Fibroblast of the aortic adventitia (primary cell): Measurements from ENCODE around the gene CAT. TPM values are rescaled to one million over a fixed set of nuclear protein-coding genes. Genes with fewer than 3 reads are reported as not detected.
A peak's percentile ranks its signal among the peaks of the same experiment; 100 is the strongest.

Source experiments
- DNase-seq: peaks from one replicate; pipeline ENCODE4 v3.0.0-alpha.2; 2010; ENCODE audit warnings: low read depth
- H3K4me3 ChIP-seq: 2 replicates; pipeline ENCODE4 v1.5.1; 2011; ENCODE audit warnings: low read depth, mild to moderate bottlenecking, control low read depth, low read length, moderate library complexity
- total RNA-seq: library from RNA; depleted of rRNA; stranded (reverse); fragments of >200 nt; gene quantifications from 2 replicates; pipeline ENCODE4 v1.2.3, GENCODE V29; 2012; ENCODE audit warnings: low replicate concordance
- TF ChIP-seq, protein P1 (sequence below): IDR thresholded peaks from 2 replicates; pipeline ENCODE4 v1.5.1; 2011; ENCODE audit warnings: mild to moderate bottlenecking, low read length, control low read depth, inconsistent platforms; ENCODE audit not compliant: insufficient read depth

The CAT gene
- total RNA-seq, 1 donor: 63.4 TPM

DNA sequence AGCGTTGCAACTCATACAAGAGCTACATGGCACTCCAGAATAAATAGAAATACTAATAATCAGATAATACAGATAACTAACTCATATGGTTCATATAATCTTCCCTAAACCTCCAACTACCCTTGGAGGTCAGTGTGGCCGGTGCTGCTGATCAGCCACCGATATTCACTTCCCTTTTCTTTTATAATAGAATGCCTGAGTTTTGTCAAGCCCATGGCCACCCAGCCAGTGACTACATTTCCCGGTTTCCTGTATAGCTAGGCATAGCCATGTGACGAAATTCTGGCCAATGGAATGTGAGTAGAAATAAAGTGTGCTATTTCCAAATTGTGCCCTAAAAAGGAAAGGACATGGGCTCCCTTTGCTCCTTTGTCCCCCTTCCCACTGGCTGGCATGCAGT lies 5.9 kb upstream of the CAT start:
- TF ChIP-seq, protein P1, sequence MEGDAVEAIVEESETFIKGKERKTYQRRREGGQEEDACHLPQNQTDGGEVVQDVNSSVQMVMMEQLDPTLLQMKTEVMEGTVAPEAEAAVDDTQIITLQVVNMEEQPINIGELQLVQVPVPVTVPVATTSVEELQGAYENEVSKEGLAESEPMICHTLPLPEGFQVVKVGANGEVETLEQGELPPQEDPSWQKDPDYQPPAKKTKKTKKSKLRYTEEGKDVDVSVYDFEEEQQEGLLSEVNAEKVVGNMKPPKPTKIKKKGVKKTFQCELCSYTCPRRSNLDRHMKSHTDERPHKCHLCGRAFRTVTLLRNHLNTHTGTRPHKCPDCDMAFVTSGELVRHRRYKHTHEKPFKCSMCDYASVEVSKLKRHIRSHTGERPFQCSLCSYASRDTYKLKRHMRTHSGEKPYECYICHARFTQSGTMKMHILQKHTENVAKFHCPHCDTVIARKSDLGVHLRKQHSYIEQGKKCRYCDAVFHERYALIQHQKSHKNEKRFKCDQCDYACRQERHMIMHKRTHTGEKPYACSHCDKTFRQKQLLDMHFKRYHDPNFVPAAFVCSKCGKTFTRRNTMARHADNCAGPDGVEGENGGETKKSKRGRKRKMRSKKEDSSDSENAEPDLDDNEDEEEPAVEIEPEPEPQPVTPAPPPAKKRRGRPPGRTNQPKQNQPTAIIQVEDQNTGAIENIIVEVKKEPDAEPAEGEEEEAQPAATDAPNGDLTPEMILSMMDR: no peak
- DNase-seq: no peak

DNA sequence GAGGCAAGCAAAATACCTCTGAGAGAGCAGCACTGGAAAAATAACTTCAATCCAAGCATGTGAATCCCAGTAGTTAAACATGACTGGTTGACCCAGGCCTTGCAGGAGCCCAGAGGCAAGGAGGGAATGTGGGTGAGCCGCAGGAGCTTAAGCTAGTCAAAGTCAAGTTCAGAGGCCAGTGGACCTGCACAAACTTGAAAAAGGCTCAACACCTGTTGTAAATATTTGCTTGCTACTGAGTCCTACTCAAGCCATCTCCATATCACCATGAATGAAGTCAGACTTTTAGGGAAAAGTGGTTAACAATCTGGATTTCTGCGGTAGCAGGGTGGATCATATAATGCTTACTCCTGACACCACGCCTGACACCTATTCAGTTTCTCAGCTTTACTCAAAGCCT lies 4.8 kb upstream of the CAT start:
- TF ChIP-seq, protein P1: no peak
- DNase-seq: no peak
- H3K4me3 ChIP-seq: no peak overlapping the region

More for the DNA sequence above, 5.9 kb upstream of the CAT start:
- H3K4me3 ChIP-seq: no peak overlapping the region

DNA sequence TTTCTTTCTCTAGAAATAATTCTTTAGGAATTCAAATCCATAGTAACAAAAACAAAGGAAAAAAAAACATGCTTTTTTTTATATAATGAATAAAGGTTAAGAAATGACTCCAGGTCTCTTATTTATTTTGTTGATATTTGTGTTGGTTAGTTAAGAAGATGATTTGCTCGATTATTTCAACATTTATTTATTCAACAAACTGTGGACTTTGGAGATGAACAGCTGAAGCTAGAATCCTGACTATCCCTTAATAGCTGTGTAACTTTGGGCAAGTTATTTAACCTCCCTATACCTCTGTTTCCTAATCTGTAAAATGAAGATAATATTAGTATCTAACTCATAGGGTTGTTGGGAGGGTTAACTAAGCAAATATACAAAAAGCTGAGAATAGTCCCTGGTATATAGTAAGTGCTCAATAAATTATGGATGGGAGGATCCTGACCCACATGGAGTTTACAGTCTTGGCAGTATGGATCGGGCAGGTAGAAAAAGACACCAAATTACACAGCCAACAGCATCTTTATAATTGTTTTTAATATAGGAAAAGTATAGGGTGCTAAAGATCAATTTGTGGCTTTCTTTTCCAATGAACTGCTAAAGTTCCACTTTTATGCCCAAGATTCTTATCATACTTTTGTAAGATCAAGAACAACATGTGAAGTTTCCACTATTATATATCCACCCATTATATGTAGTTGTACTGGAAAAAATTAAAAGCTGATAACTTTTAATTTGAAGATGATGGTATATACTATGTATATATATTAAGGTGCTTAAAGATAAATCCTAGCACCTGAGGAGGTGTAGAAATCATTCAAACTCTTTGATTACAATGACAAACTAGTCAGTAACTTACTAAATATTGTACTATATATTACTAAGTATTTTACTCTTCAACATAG lies 1.3 kb upstream of the CAT start:
- no peak for DNase-seq
- H3K4me3 ChIP-seq: peak overlapping the region; percentile 92
- TF ChIP-seq, protein P1: no peak

DNA sequence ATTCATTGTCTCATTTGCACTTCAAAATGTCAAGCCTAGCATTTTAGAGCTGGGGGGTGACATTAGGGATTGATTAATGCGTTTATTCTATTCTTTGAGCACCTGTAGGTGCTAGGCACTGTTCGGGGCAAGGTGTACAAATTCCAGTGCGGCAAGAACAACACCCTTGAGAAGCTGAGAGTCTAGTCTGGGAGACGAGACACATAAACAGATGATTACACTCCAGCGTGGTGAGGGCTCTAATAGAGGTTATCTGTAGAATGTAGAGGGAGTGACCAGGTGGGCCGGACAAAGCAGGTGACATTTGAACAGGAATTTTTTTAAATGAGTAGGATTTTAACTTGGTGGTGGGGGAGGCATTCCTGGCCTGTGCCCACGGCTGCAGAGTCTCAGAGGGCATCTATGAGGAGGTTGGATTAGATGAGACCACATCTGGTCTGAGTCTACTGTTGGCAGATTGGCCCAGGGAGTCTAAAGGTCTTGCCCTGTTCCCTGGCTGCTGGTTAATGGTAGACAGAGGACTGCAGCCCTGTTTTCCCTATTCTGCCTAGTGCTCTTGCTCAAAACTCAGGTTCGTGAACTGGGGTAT lies 970 bp downstream of the CAT start:
- TF ChIP-seq, protein P1: no peak
- peak overlapping the region; percentile 92 for H3K4me3 ChIP-seq
- DNase-seq: no peak

DNA sequence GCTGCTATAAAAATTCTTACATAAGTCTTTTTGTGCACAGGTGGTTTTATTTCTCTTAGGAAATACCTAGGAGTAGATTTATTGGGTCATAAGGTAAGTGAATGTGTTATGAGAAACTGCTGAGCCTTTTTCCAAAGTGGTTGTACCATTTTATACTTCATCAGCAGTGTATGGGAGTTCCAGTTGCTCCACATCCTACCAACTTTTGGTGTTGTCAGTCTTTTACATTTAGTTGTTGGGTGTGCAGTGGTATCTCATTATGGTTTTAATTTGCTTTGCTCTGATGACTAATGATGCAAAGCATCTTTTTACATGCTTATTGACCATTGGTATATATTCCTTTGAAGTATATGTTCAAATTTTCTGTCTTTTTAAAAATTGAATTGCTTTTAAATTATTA lies 3.1 kb downstream of the CAT start:
- TF ChIP-seq, protein P1: no peak
- DNase-seq: no peak
- H3K4me3 ChIP-seq: no peak overlapping the region

DNA sequence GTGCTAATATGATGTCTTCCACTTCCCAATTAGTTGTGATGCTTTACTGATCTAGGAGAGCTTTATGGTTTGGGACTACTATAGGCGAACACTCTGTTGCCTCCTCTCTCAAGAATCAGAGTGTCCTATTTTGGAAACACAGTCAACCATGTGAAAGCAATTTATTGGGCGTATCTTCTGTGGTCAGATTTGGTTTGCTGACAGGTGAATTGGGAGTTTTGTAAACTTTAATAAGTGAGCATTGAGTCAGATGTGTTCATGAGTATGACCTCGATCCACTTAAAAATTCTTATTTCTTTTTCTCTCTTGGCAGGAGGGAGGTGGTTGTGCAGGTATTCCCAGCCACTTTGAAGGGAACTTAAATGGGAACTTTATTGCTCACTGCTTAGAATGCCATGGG lies 4.4 kb downstream of the CAT start:
- TF ChIP-seq, protein P1: no peak
- no peak for DNase-seq
- H3K4me3 ChIP-seq: no peak overlapping the region

DNA sequence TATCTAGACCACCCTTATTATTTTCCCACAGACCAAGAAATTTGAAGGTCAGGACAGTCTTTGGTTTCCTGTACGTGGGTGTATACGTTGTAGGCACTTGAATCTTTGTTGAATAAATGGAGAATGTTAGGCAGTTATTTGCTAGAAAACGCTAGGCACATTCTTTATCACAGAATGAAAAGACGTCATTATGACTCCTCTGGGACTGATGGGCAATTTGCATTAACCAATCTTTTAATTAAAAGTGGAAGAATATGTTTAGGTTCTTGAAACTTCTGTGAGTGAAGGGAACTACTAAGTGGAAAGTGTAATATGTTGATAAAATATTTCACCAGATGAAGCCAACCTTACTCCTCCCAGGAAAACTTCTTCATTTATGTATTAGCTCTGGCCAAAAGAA lies 5.7 kb downstream of the CAT start:
- TF ChIP-seq, protein P1: no peak

More for the DNA sequence above, 5.7 kb downstream of the CAT start:
- H3K4me3 ChIP-seq: no peak overlapping the region
- DNase-seq: no peak
